CD14-positive monocyte (primary cell): Measurements from ENCODE around the gene FAM171A1. TPM values are rescaled to one million over a fixed set of nuclear protein-coding genes. Genes with fewer than 3 reads are reported as not detected.
"Not testable (repeated sequence)": the region's sequence is repeated elsewhere in the genome, so short reads cannot be mapped to it uniquely, and the experiment has no call there.

ENCODE experiments used
- DNase-seq, 3 donors: peaks; one replicate each; pipeline ENCODE4 v3.0.0-alpha.2; 2011 to 2022
- H2AFZ ChIP-seq: 2 replicates; pipeline ENCODE4 v1.6.0; 2012; ENCODE audit warnings: mild to moderate bottlenecking, low read depth, low read length, inconsistent platforms; ENCODE audit not compliant: insufficient read depth, poor library complexity, severe bottlenecking
- H3K27ac ChIP-seq, 2 donors: 1 replicate in 1 of 2; 2 replicates in 1 of 2; pipeline ENCODE4 v1.5.1; 2012 to 2013; ENCODE audit warnings: low read length in 2 of 2, control low read depth in 1 of 2, inconsistent platforms in 1 of 2, low read depth in 1 of 2, mild to moderate bottlenecking in 1 of 2
- H3K27me3 ChIP-seq, 2 donors: one replicate each; pipeline versions ENCODE4 v1.6.0 to v1.6.1; 2011 to 2013; ENCODE audit warnings: low read length in 2 of 2; ENCODE audit not compliant: control insufficient read depth in 2 of 2, insufficient read depth in 2 of 2
- H3K36me3 ChIP-seq, 2 donors: replicated peaks in 1 of 2; 1 replicate in 1 of 2; 2 replicates in 1 of 2; pipeline versions ENCODE4 v1.5.1 to v1.6.1; 2012 to 2013; ENCODE audit warnings: low read length in 2 of 2, control low read depth in 1 of 2, inconsistent platforms in 1 of 2, mild to moderate bottlenecking in 1 of 2; ENCODE audit not compliant: insufficient read depth in 2 of 2, control insufficient read depth in 1 of 2
- H3K4me1 ChIP-seq, 2 donors: 1 replicate in 1 of 2; 2 replicates in 1 of 2; pipeline versions ENCODE4 v1.5.1 to v1.6.1; 2012 to 2013; ENCODE audit warnings: low read length in 2 of 2, control low read depth in 1 of 2, inconsistent platforms in 1 of 2, mild to moderate bottlenecking in 1 of 2, moderate library complexity in 1 of 2; ENCODE audit not compliant: insufficient read depth in 2 of 2, control insufficient read depth in 1 of 2
- H3K4me2 ChIP-seq: replicated peaks from 2 replicates; pipeline ENCODE3; 2012; ENCODE audit warnings: low read length, moderate library complexity, mild to moderate bottlenecking; ENCODE audit not compliant: poor library complexity, severe bottlenecking; ENCODE audit errors: extremely low read depth
- H3K4me3 ChIP-seq, 3 experiments: fragments of 200-600 bp in 1 of 3; sonication (generic) in 1 of 3; replicated peaks in 1 of 3; 1 replicate in 2 of 3; 2 replicates in 1 of 3; pipeline ENCODE4 v1.5.1; 2011 to 2013; ENCODE audit warnings: low read length in 3 of 3, mild to moderate bottlenecking in 3 of 3, control low read depth in 2 of 3, low read depth in 2 of 3, inconsistent platforms in 1 of 3, moderate library complexity in 1 of 3
- H3K79me2 ChIP-seq: 2 replicates; pipeline ENCODE4 v1.6.0; 2012; ENCODE audit warnings: mild to moderate bottlenecking, control low read depth, inconsistent platforms, low read length, moderate library complexity; ENCODE audit not compliant: insufficient read depth
- H3K9ac ChIP-seq: 2 replicates; pipeline ENCODE4 v1.6.0; 2017; ENCODE audit warnings: low read length, mild to moderate bottlenecking; ENCODE audit not compliant: insufficient read depth, poor library complexity, severe bottlenecking
- H3K9me3 ChIP-seq, 2 donors: replicated peaks in 1 of 2; 1 replicate in 1 of 2; 2 replicates in 1 of 2; pipeline versions ENCODE4 v1.5.1 to v1.6.1; 2012 to 2013; ENCODE audit warnings: low read length in 2 of 2, control low read depth in 1 of 2; ENCODE audit not compliant: control insufficient read depth in 1 of 2, insufficient read depth in 1 of 2
- H4K20me1 ChIP-seq: 2 replicates; pipeline ENCODE4 v1.6.0; 2012; ENCODE audit warnings: mild to moderate bottlenecking, low read length, control low read depth, moderate library complexity; ENCODE audit not compliant: insufficient read depth
- H3K27ac Mint-ChIP-seq, 7 donors: one replicate each; pipeline ENCODE4 v1.8.0; 2020; ENCODE audit warnings: mild to moderate bottlenecking in 7 of 7, mixed read lengths in 7 of 7, moderate library complexity in 6 of 7, inconsistent platforms in 2 of 7
- H3K27me3 Mint-ChIP-seq, 3 donors: one replicate each; pipeline ENCODE4 v1.8.0; 2021 to 2022; ENCODE audit warnings: low read depth in 3 of 3, mild to moderate bottlenecking in 3 of 3, mixed read lengths in 3 of 3, moderate library complexity in 3 of 3, inconsistent platforms in 1 of 3
- H3K36me3 Mint-ChIP-seq, 2 donors: one replicate each; pipeline ENCODE4 v1.8.0; 2020; ENCODE audit warnings: mixed read lengths in 2 of 2, inconsistent platforms in 1 of 2, mild to moderate bottlenecking in 1 of 2
- H3K4me1 Mint-ChIP-seq: one replicate; pipeline ENCODE4 v1.8.0; 2020; ENCODE audit warnings: mild to moderate bottlenecking, mixed read lengths
- H3K4me3 Mint-ChIP-seq, 2 donors: one replicate each; pipeline ENCODE4 v1.8.0; 2020; ENCODE audit warnings: mild to moderate bottlenecking in 2 of 2, mixed read lengths in 2 of 2, moderate library complexity in 1 of 2
- H3K9me3 Mint-ChIP-seq, 7 donors: one replicate each; pipeline ENCODE4 v1.8.0; 2020 to 2022; ENCODE audit warnings: mixed read lengths in 7 of 7, mild to moderate bottlenecking in 6 of 7, moderate library complexity in 6 of 7, inconsistent platforms in 2 of 7
- CTCF ChIP-seq: fragments of 200-600 bp; IDR thresholded peaks from one replicate; pipeline ENCODE4 v1.8.0; 2022; ENCODE audit warnings: antibody characterized with exemption, mild to moderate bottlenecking
- WGBS: methylation state at CpG from one replicate; pipeline ENCODE4 v1.1.5; 2013; ENCODE audit warnings: missing lambda C conversion rate; ENCODE audit not compliant: insufficient coverage; 5-methylcytosine and 5-hydroxymethylcytosine counted together
- intact Hi-C, 2 donors: fragments of 100-400 bp; cut with micrococcal nuclease; formaldehyde crosslinking; loops; one replicate each; pipeline versions ENCODE4 v1.15.0 to v1.15.1; 2023
- polyA plus RNA-seq, 3 donors: library from polyadenylated mRNA; depleted of rRNA in 1 of 3; unstranded in 2 of 3; stranded (reverse) in 1 of 3; fragments of 300-500 nt in 2 of 3; fragments of >200 nt in 1 of 3; fragmentation: Illumina TruSeq in 2 of 3; gene quantifications; 1 replicate in 2 of 3; 2 replicates in 1 of 3; pipeline ENCODE4 v1.2.3, GENCODE V29; 2012 to 2021

Gene FAM171A1
- polyA plus RNA-seq, 3 donors = not detected

- no peak overlapping the region for H3K4me3 Mint-ChIP-seq
- H3K27ac Mint-ChIP-seq = no peak overlapping the region
- no peak overlapping the region for H3K4me3 ChIP-seq
- no peak overlapping the region for H3K27ac ChIP-seq
- H3K4me1 ChIP-seq = no peaks in the 10 kb centered on the region
- intact Hi-C loops = no loop called here
- H3K36me3 Mint-ChIP-seq = no peaks in the 10 kb centered on the region
- no peak for TF ChIP-seq CTCF
- H3K9me3 ChIP-seq = no peaks in the 10 kb centered on the region
- peaks cover 0 to 2% (median 0%) of the 10 kb centered on the region in 7 donors for H3K9me3 Mint-ChIP-seq
- no peaks in the 10 kb centered on the region for H3K36me3 ChIP-seq
- no peaks in the 10 kb centered on the region for H3K79me2 ChIP-seq
- no peak overlapping the region for H2AFZ ChIP-seq
- H4K20me1 ChIP-seq = no peaks in the 10 kb centered on the region
- DNase-seq = no peak
- WGBS = 99% methylated on average over 8 of the region's 12 CpGs
- H3K9ac ChIP-seq = no peak overlapping the region
- H3K27me3 Mint-ChIP-seq = peaks cover 0 to 2% (median 0%) of the 10 kb centered on the region in 3 donors
- H3K27me3 ChIP-seq = no peaks in the 10 kb centered on the region
- peaks cover 3% of the 10 kb centered on the region for H3K4me1 Mint-ChIP-seq
- no peak overlapping the region for H3K4me2 ChIP-seq
These were observed 92.3 kb downstream of the FAM171A1 start for GRCh38 chr10:15278786-15279185.

- H2AFZ ChIP-seq, intact Hi-C loops, H3K36me3 Mint-ChIP-seq, H3K27me3 ChIP-seq, H3K79me2 ChIP-seq, H3K9me3 Mint-ChIP-seq, H3K4me2 ChIP-seq, H3K4me3 Mint-ChIP-seq, H3K9me3 ChIP-seq, H3K36me3 ChIP-seq, H4K20me1 ChIP-seq, H3K4me1 Mint-ChIP-seq, H3K27ac Mint-ChIP-seq, H3K27me3 Mint-ChIP-seq, H3K4me3 ChIP-seq, H3K27ac ChIP-seq, H3K4me1 ChIP-seq, DNase-seq, H3K9ac ChIP-seq: not testable (repeated sequence)
- 100% methylated on average over 4 of the region's 9 CpGs for WGBS
These were observed 95.0 kb downstream of the FAM171A1 start for GRCh38 chr10:15276039-15276438.

- H3K4me2 ChIP-seq, H3K27me3 ChIP-seq, H3K4me3 Mint-ChIP-seq, H3K36me3 Mint-ChIP-seq, H3K4me1 ChIP-seq, H3K4me1 Mint-ChIP-seq, H3K79me2 ChIP-seq, intact Hi-C loops, H2AFZ ChIP-seq, H3K9ac ChIP-seq, H3K27ac ChIP-seq, H3K36me3 ChIP-seq, H3K27ac Mint-ChIP-seq, H3K4me3 ChIP-seq, DNase-seq, H4K20me1 ChIP-seq: not testable (repeated sequence)
- Mint-ChIP-seq H3K27me3 (peaks cover 2 to 14% (median 2%) of the 10 kb centered on the region in 3 donors), H3K9me3 (peaks cover 5 to 32% (median 16%) of the 10 kb centered on the region in 7 donors)
- 97% methylated on average over 10 of the region's 12 CpGs for WGBS
- peaks cover 0 to 11% of the 10 kb centered on the region in 2 donors for H3K9me3 ChIP-seq
These were observed 101.3 kb downstream of the FAM171A1 start for GRCh38 chr10:15269838-15270237.
